Spleen (tissue), 11 donors: ENCODE data around the gene CCDC171. TPM values are rescaled to one million over a fixed set of nuclear protein-coding genes. Genes with fewer than 3 reads are reported as not detected.
"Not testable (repeated sequence)": the region's sequence is repeated elsewhere in the genome, so short reads cannot be mapped to it uniquely, and the experiment has no call there.

Experiments
- DNase-seq: peaks from one replicate; pipeline ENCODE4 v3.0.0-alpha.2; 2020
- H3K27ac ChIP-seq, 8 donors: fragments of 200-600 bp; sonication (generic) in 7 of 8; 1 replicate in 4 of 8; 2 replicates in 4 of 8; pipeline versions ENCODE4 v1.5.0 to v1.8.0; 2016 to 2021; ENCODE audit warnings: inconsistent platforms in 4 of 8, mild to moderate bottlenecking in 4 of 8, moderate library complexity in 1 of 8
- H3K27me3 ChIP-seq, 7 donors: fragments of 200-600 bp; sonication (generic) in 6 of 7; replicated peaks in 1 of 7; 1 replicate in 4 of 7; 2 replicates in 3 of 7; pipeline versions ENCODE4 v1.5.0 to v1.8.0; 2016 to 2021; ENCODE audit warnings: inconsistent platforms in 3 of 7, mild to moderate bottlenecking in 1 of 7
- H3K36me3 ChIP-seq, 6 donors: fragments of 200-600 bp; sonication (generic) in 5 of 6; 1 replicate in 4 of 6; 2 replicates in 2 of 6; pipeline versions ENCODE4 v1.5.0 to v1.8.0; 2016 to 2021; ENCODE audit warnings: inconsistent platforms in 2 of 6
- H3K4me1 ChIP-seq, 6 donors: fragments of 200-600 bp; sonication (generic) in 5 of 6; 1 replicate in 3 of 6; 2 replicates in 3 of 6; pipeline versions ENCODE4 v1.5.0 to v1.8.0; 2016 to 2021; ENCODE audit warnings: inconsistent platforms in 3 of 6
- H3K4me3 ChIP-seq, 8 donors: fragments of 200-600 bp; sonication (generic) in 7 of 8; 1 replicate in 4 of 8; 2 replicates in 4 of 8; pipeline versions ENCODE4 v1.5.0 to v1.8.0; 2016 to 2021; ENCODE audit warnings: inconsistent platforms in 4 of 8, mild to moderate bottlenecking in 4 of 8, moderate library complexity in 2 of 8
- H3K9me3 ChIP-seq, 8 donors: fragments of 200-600 bp; sonication (generic) in 7 of 8; 1 replicate in 4 of 8; 2 replicates in 4 of 8; pipeline versions ENCODE4 v1.5.0 to v1.8.0; 2016 to 2021; ENCODE audit warnings: inconsistent platforms in 4 of 8
- CTCF ChIP-seq, 11 experiments: fragments of 200-600 bp in 7 of 11; fragments of 450-650 bp in 4 of 11; sonication (generic) in 4 of 11; IDR thresholded peaks in 8 of 11; conservative IDR thresholded peaks in 3 of 11; 1 replicate in 7 of 11; 2 replicates in 4 of 11; pipeline versions ENCODE4 v1.4.0 to v1.8.0; 2016 to 2021; ENCODE audit warnings: antibody characterized with exemption in 11 of 11, inconsistent platforms in 4 of 11, mild to moderate bottlenecking in 1 of 11
- POLR2A ChIP-seq, 3 donors: fragments of 450-650 bp; IDR thresholded peaks; one replicate each; pipeline ENCODE4 v1.5.1; 2017; ENCODE audit warnings: antibody characterized with exemption in 3 of 3, mild to moderate bottlenecking in 1 of 3
- POLR2AphosphoS5 ChIP-seq, 3 donors: sonication (generic); formaldehyde crosslinking; IDR thresholded peaks; one replicate each; pipeline ENCODE4 v1.5.1; 2017; ENCODE audit warnings: antibody characterized with exemption in 3 of 3
- WGBS, 5 donors: extraction: QIAGEN DNeasy Blood & Tissue Kit in 3 of 5; methylation state at CpG; one replicate each; pipeline versions ENCODE4 v1.1.5 to v1.1.7; 2013 to 2018; 5-methylcytosine and 5-hydroxymethylcytosine counted together
- intact Hi-C: fragments of 100-400 bp; cut with DNase I; formaldehyde crosslinking; loops from one replicate; pipeline ENCODE4 v1.15.0; 2023; ENCODE audit warnings: low total_unique reads
- polyA plus RNA-seq, 3 donors: library from polyadenylated mRNA; stranded (reverse); fragments of 200-250 nt; gene quantifications; one replicate each; pipeline ENCODE4 v1.2.1, GENCODE V29; 2013
- total RNA-seq, 7 donors: library from RNA; depleted of rRNA in 3 of 7; stranded (reverse); fragments of >200 nt in 3 of 7; fragmentation: NEBNext Ultra II Directional in 4 of 7; extraction: Animal tissue kit (Norgen Biotek cat#: 25700) in 4 of 7; gene quantifications; one replicate each; pipeline versions ENCODE4 v1.1.0 to v1.2.1, GENCODE V29; 2016 to 2021
- donor health status: healthy with polysubstance abuse.
- donor health status: DM: no; HTN: no; CAD: no; lungs with moderate emphysema.
- donor health status: DM: no; HTN: no; CAD: no.
- donor health status: Bipolar disorder and iron deficiency.
- donor health status: healthy.
- donor health status: DM: no; HTN: no; CAD: no.
- donor health status: DM: yes; HTN: yes; CAD: no.

The CCDC171 gene
- total and polyA plus RNA-seq, 10 donors, result 0.38 to 4.0 (median 2.0) TPM

GRCh38 chr9:15578714-15579113 is 25.9 kb downstream of the CCDC171 start:
- TF ChIP-seq POLR2A (IDR thresholded peaks at IDR 0.05), result no peak
- no peak for TF ChIP-seq CTCF (IDR thresholded peaks at IDR 0.05 in 8 of 11, conservative IDR thresholded peaks at IDR 0.05 in 3 of 11)
- TF ChIP-seq POLR2AphosphoS5 (IDR thresholded peaks at IDR 0.05), result no peak
- 92 to 99% (median 93%) methylated on average over 6 of the region's 6 CpGs for WGBS, 5 donors
- no peaks in the 10 kb centered on the region for H3K9me3 ChIP-seq
- DNase-seq, result no peak
- H3K27me3 ChIP-seq, result no peaks in the 10 kb centered on the region
- no peak overlapping the region for H3K4me3 ChIP-seq
- H3K4me1 ChIP-seq, result no peaks in the 10 kb centered on the region
- intact Hi-C loops, result no loop called here
- H3K36me3 ChIP-seq, result no peaks in the 10 kb centered on the region
- H3K27ac ChIP-seq, result no peak overlapping the region

DNA sequence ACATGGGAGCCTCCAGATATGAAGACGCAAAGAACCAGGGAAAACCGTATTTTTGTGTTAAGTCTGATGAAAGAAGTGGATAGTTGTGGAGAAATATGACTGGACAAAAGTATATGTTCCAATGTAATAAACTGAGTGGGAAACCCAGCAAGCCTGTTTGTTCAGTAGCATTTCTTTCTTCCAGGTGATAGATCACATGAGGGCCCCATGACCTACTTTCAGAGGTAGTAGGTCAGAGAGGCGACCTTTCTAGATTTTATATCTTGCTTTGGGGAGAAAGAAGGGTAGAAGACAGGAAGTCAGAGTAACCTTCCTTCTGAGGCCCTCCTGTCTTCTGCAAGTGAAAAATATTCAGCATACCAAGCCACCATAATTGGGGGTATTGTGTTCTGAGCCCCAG is 31.5 kb downstream of the CCDC171 start:
- Histone ChIP-seq H3K9me3 (no peaks in the 10 kb centered on the region), H3K36me3 (no peaks in the 10 kb centered on the region), H3K4me3 (no peak overlapping the region), H3K27me3 (no peaks in the 10 kb centered on the region), H3K4me1 (no peaks in the 10 kb centered on the region), H3K27ac (no peak overlapping the region)
- TF ChIP-seq POLR2A (IDR thresholded peaks at IDR 0.05), result no peak
- no peak for TF ChIP-seq CTCF (IDR thresholded peaks at IDR 0.05 in 8 of 11, conservative IDR thresholded peaks at IDR 0.05 in 3 of 11)
- TF ChIP-seq POLR2AphosphoS5 (IDR thresholded peaks at IDR 0.05), result no peak
- 86 to 92% (median 90%) methylated on average over 3 of the region's 3 CpGs for WGBS, 5 donors
- intact Hi-C loops, result no loop called here
- DNase-seq, result no peak

DNA sequence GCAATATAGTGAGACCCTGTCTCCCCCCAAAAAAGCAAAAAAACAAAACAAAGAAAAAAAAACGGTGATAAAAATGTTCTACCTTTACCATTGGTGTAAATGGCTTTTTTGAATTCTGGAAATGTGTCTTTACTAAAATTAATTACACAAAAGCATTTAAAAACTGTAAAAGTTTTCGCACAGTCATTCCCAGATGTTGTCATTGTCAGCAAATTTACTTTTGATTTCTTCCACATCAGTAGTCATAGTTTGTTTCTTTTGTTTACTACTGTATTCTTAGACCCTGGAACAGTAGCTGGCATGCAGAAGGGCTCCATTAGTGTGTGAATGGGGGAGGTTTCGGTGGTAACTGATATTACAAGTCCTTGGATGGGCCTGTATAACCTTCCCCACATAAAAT is 39.5 kb downstream of the CCDC171 start:
- Histone ChIP-seq H3K27me3 (no peaks in the 10 kb centered on the region), H3K36me3 (no peaks in the 10 kb centered on the region), H3K4me3 (no peak overlapping the region), H3K9me3 (peaks cover 0 to 12% (median 5%) of the 10 kb centered on the region in 8 donors), H3K27ac (no peak overlapping the region), H3K4me1 (no peaks in the 10 kb centered on the region)
- TF ChIP-seq POLR2AphosphoS5 (IDR thresholded peaks at IDR 0.05) (no peak), CTCF (IDR thresholded peaks at IDR 0.05 in 8 of 11, conservative IDR thresholded peaks at IDR 0.05 in 3 of 11) (no peak), POLR2A (IDR thresholded peaks at IDR 0.05) (no peak)
- DNase-seq, result no peak
- intact Hi-C loops, result no loop called here
- 87 to 97% (median 89%) methylated on average over 3 of the region's 3 CpGs for WGBS, 5 donors

GRCh38 chr9:15592940-15593339 is 40.1 kb downstream of the CCDC171 start:
- H3K27ac ChIP-seq, intact Hi-C loops, H3K4me1 ChIP-seq, DNase-seq, H3K36me3 ChIP-seq, H3K4me3 ChIP-seq, H3K27me3 ChIP-seq: not testable (repeated sequence)
- H3K9me3 ChIP-seq, result peaks cover 0 to 19% (median 12%) of the 10 kb centered on the region in 8 donors
- WGBS, 5 donors, result 87 to 91% (median 90%) methylated on average over 1 of the region's 1 CpG

DNA sequence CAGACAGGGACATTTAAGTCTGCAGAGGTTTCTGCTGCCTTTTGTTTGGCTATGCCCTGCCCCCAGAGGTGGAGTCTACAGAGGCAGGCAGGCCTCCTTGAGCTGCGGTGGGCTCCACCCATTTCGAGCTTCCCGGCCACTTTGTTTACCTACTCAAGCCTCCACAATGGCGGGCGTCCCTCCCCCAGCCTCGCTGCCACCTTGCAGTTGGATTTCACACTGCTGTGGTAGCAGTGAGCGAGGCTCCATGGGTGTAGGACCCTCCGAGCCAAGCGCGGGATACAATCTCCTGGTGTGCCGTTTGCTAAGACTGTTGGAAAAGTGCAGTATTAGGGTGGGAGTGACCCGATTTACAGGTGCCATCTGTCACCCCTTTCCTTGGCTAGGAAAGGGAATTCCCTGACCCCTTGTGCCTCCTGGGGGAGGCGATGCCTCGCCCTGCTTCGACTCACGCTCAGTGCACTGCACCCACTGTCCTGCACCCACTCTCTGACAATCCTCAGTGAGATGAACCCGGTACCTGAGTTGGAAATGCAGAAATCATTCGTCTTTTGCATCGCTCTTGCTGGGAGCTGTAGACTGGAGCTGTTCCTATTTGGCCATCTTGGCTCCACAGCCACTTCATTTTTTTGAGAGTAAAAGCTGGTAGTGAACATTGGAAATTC is 48.0 kb downstream of the CCDC171 start:
- H3K36me3 ChIP-seq, H3K4me1 ChIP-seq, DNase-seq, H3K4me3 ChIP-seq, intact Hi-C loops, H3K27ac ChIP-seq, H3K27me3 ChIP-seq: not testable (repeated sequence)
- 91 to 96% (median 96%) methylated on average over 18 to 19 of the region's 19 CpGs for WGBS, 5 donors
- peaks cover 0 to 22% (median 10%) of the 10 kb centered on the region in 8 donors for H3K9me3 ChIP-seq
